Caco-2 (cell line): ENCODE measurements around the gene SLC39A10. TPM values are rescaled to one million over a fixed set of nuclear protein-coding genes. Genes with fewer than 3 reads are reported as not detected.

Source experiments
- BruUV-seq: library from RNA; stranded (reverse); fragments of 400-500 nt; replicated peaks from 2 replicates; lab custom pipeline; 2021; lab: Mats Ljungman, UMichigan
- CTCF ChIA-PET: fragments of 300-600 bp; sonication (Branson Sonifier 250); formaldehyde crosslinking; loops from one replicate; lab custom pipeline; 2022; ENCODE audit warnings: antibody characterized with exemption; lab: Charles Lee
- POLR2A ChIA-PET: fragments of 300-600 bp; sonication (Branson Sonifier 250); formaldehyde crosslinking; loops from one replicate; lab custom pipeline; 2022; ENCODE audit warnings: antibody characterized with exemption; lab: Charles Lee
- DNase-seq, 2 experiments: peaks; one replicate each; pipeline versions ENCODE4 v3.0.0 to v3.0.0-alpha.2; 2020 to 2022
- H3K27me3 ChIP-seq: replicated peaks from 2 replicates; pipeline ENCODE4 v1.6.0; 2011; ENCODE audit warnings: low read length; ENCODE audit not compliant: control insufficient read depth, insufficient read depth
- H3K36me3 ChIP-seq: 2 replicates; pipeline ENCODE4 v1.5.1; 2011; ENCODE audit warnings: low read length; ENCODE audit not compliant: control insufficient read depth, insufficient read depth
- H3K4me1 ChIP-seq: fragments of 250-450 bp; sonication (Bioruptor Pico); 2 replicates; pipeline ENCODE4 v1.5.1; 2020; ENCODE audit warnings: mild to moderate bottlenecking
- H3K4me3 ChIP-seq: 2 replicates; pipeline ENCODE4 v1.5.1; 2011; ENCODE audit warnings: low read depth, mild to moderate bottlenecking, control low read depth, low read length
- H3K9me3 ChIP-seq: fragments of 250-450 bp; sonication (Bioruptor Pico); 2 replicates; pipeline ENCODE4 v1.5.1; 2020; ENCODE audit warnings: mild to moderate bottlenecking, moderate library complexity
- H3K27ac Mint-ChIP-seq: one replicate; pipeline ENCODE4 v1.8.0; 2022; ENCODE audit warnings: mixed read lengths; ENCODE audit not compliant: unreplicated experiment
- H3K27me3 Mint-ChIP-seq: one replicate; pipeline ENCODE4 v1.8.0; 2022; ENCODE audit warnings: mixed read lengths; ENCODE audit not compliant: insufficient read depth, unreplicated experiment
- H3K36me3 Mint-ChIP-seq: one replicate; pipeline ENCODE4 v1.8.0; 2022; ENCODE audit warnings: mild to moderate bottlenecking, mixed read lengths; ENCODE audit not compliant: insufficient read depth, unreplicated experiment
- H3K4me1 Mint-ChIP-seq: one replicate; pipeline ENCODE4 v1.8.0; 2022; ENCODE audit warnings: low read depth, mixed read lengths; ENCODE audit not compliant: unreplicated experiment
- H3K4me3 Mint-ChIP-seq: one replicate; pipeline ENCODE4 v1.8.0; 2022; ENCODE audit warnings: mild to moderate bottlenecking, moderate library complexity, mixed read lengths; ENCODE audit not compliant: unreplicated experiment
- H3K9me3 Mint-ChIP-seq: one replicate; pipeline ENCODE4 v1.8.0; 2022; ENCODE audit warnings: mixed read lengths; ENCODE audit not compliant: unreplicated experiment
- intact Hi-C: fragments of 100-400 bp; cut with micrococcal nuclease; formaldehyde crosslinking; loops from one replicate; pipeline ENCODE4 v1.10.0; 2022; ENCODE audit not compliant: unreplicated experiment
- total RNA-seq: library from RNA; stranded (reverse); gene quantifications from 2 replicates; pipeline ENCODE4 v1.2.3, GENCODE V29; 2022
- TF ChIP-seq, protein P1 (sequence below), 2 experiments: fragments of 200-600 bp in 1 of 2; IDR thresholded peaks; 1 replicate in 1 of 2; 2 replicates in 1 of 2; pipeline versions ENCODE4 v1.5.1 to v1.8.0; 2011 to 2022; ENCODE audit warnings: antibody characterized with exemption in 1 of 2, control low read depth in 1 of 2, inconsistent platforms in 1 of 2, low read depth in 1 of 2, low read length in 1 of 2, mild to moderate bottlenecking in 1 of 2, moderate library complexity in 1 of 2; ENCODE audit not compliant: insufficient read depth in 1 of 2, severe bottlenecking in 1 of 2, unreplicated experiment in 1 of 2

The SLC39A10 gene
- total RNA-seq, 1 experiment from 2014 or later, result 45.5 TPM

DNA sequence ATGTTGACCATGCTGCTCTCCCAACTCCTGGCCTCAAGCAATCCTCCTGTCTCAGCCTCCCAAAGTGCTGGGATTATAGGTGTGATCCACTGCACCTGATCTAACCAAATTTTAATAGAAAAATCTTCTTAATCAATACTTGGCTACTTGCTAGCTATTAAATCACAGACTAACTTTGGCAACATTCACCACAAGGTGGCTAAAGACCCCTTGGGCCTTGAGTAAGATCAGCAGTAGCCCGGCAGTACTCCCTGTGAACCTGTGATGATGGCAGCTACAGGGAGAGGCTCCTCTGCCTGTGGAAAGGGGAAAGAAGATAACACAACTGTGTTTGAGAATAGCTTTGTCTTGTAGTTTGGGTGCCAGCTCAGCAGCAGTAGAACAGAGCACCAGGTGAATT lies 102.9 kb downstream of the SLC39A10 start:
- POLR2A ChIA-PET, result no interaction called here

DNA sequence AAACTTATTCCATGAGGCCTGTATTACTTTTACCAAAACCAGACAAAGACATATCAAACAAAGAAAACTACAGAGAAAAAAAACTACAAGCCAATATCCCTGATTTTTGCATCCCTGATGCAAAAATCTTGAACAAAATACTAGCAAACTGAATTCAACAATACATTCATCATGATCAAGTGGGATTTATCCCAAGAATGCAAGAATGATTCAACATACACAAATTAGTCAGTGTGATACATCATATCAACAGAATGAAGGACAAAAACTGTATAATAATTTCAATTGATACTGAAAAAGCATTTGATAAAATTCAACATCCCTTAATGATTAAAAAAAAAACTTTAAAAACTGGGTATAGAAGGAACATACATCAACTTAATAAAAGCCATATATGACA lies 106.8 kb downstream of the SLC39A10 start:
- Histone ChIP-seq H3K4me1 (no peaks in the 10 kb centered on the region), H3K27me3 (no peaks in the 10 kb centered on the region), H3K9me3 (no peaks in the 10 kb centered on the region; the same call in 1 of the 2 replicates), H3K4me3 (no peak overlapping the region), H3K36me3 (no peaks in the 10 kb centered on the region)
- no TSS peak for BruUV-seq
- no peak for DNase-seq
- Mint-ChIP-seq H3K27me3 (no peaks in the 10 kb centered on the region), H3K9me3 (peaks cover 14% of the 10 kb centered on the region), H3K27ac (no peak overlapping the region), H3K4me3 (no peak overlapping the region), H3K4me1 (no peaks in the 10 kb centered on the region), H3K36me3 (no peaks in the 10 kb centered on the region)
- ChIA-PET POLR2A (no interaction called here), CTCF (no interaction called here)
- intact Hi-C loops, result no loop called here
- TF ChIP-seq, protein P1, sequence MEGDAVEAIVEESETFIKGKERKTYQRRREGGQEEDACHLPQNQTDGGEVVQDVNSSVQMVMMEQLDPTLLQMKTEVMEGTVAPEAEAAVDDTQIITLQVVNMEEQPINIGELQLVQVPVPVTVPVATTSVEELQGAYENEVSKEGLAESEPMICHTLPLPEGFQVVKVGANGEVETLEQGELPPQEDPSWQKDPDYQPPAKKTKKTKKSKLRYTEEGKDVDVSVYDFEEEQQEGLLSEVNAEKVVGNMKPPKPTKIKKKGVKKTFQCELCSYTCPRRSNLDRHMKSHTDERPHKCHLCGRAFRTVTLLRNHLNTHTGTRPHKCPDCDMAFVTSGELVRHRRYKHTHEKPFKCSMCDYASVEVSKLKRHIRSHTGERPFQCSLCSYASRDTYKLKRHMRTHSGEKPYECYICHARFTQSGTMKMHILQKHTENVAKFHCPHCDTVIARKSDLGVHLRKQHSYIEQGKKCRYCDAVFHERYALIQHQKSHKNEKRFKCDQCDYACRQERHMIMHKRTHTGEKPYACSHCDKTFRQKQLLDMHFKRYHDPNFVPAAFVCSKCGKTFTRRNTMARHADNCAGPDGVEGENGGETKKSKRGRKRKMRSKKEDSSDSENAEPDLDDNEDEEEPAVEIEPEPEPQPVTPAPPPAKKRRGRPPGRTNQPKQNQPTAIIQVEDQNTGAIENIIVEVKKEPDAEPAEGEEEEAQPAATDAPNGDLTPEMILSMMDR (IDR thresholded peaks at IDR 0.05; ENCODE audit: insufficient read depth in 1 of 2, low read depth in 1 of 2, low read length in 1 of 2, severe bottlenecking in 1 of 2, unreplicated experiment in 1 of 2), result no peak

More for the DNA sequence above, 102.9 kb downstream of the SLC39A10 start:
- CTCF ChIA-PET, result no interaction called here
- H3K36me3 ChIP-seq, result no peaks in the 10 kb centered on the region
- no peak overlapping the region for H3K27ac Mint-ChIP-seq
- no peak overlapping the region for H3K4me3 Mint-ChIP-seq
- H3K9me3 ChIP-seq, result no peaks in the 10 kb centered on the region; the same call in 1 of the 2 replicates
- TF ChIP-seq, protein P1 (IDR thresholded peaks at IDR 0.05; ENCODE audit: insufficient read depth in 1 of 2, low read depth in 1 of 2, low read length in 1 of 2, severe bottlenecking in 1 of 2, unreplicated experiment in 1 of 2), result no peak
- peaks cover 11% of the 10 kb centered on the region for H3K4me1 ChIP-seq
- no peaks in the 10 kb centered on the region for H3K27me3 Mint-ChIP-seq
- H3K36me3 Mint-ChIP-seq, result no peaks in the 10 kb centered on the region
- no peaks in the 10 kb centered on the region for H3K27me3 ChIP-seq
- BruUV-seq, result no TSS peak
- H3K4me3 ChIP-seq, result no peak overlapping the region
- H3K9me3 Mint-ChIP-seq, result peaks cover 5% of the 10 kb centered on the region
- no peaks in the 10 kb centered on the region for H3K4me1 Mint-ChIP-seq
- intact Hi-C loops, result no loop called here
- no peak for DNase-seq

DNA sequence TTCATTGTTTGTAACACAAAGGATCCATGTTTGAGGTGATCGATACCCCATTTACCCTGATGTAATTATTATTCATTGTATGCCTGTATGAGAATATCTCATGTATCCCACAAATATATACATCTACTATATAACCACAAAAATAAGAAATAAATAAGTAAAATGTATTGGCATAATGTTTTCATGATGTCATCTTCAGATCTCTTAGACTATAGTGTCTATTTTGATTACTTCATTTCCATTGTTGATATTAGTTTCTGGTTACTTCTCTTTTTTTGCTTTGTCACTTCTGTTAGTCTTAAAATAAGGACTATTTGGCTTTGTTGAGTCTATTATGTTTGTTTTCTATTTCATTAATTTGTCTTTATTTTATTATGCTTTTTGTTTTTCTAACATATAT lies 109.7 kb downstream of the SLC39A10 start:
- BruUV-seq, result no TSS peak

More for the DNA sequence above, 109.7 kb downstream of the SLC39A10 start:
- Mint-ChIP-seq H3K36me3 (no peaks in the 10 kb centered on the region), H3K9me3 (peaks cover 14% of the 10 kb centered on the region), H3K4me1 (no peaks in the 10 kb centered on the region), H3K4me3 (no peak overlapping the region), H3K27ac (no peak overlapping the region), H3K27me3 (no peaks in the 10 kb centered on the region)
- intact Hi-C loops, result no loop called here
- H3K4me1 ChIP-seq, result no peaks in the 10 kb centered on the region
- no peaks in the 10 kb centered on the region; the same call in 1 of the 2 replicates for H3K9me3 ChIP-seq
- no peaks in the 10 kb centered on the region for H3K36me3 ChIP-seq
- TF ChIP-seq, protein P1 (IDR thresholded peaks at IDR 0.05; ENCODE audit: insufficient read depth in 1 of 2, low read depth in 1 of 2, low read length in 1 of 2, severe bottlenecking in 1 of 2, unreplicated experiment in 1 of 2), result no peak
- POLR2A ChIA-PET, result no interaction called here
- no peak for DNase-seq
- CTCF ChIA-PET, result no interaction called here
- no peaks in the 10 kb centered on the region for H3K27me3 ChIP-seq
- H3K4me3 ChIP-seq, result no peak overlapping the region
